SK-N-SH (cell line): Measurements from ENCODE around the gene RTN4RL1. TPM values are rescaled to one million over a fixed set of nuclear protein-coding genes. Genes with fewer than 3 reads are reported as not detected.

Experiments used
- CTCF ChIA-PET: fragments of 300-600, 350-600 bp; formaldehyde crosslinking; extraction: SDS; loops from one replicate; lab custom pipeline; 2021; lab: Yijun Ruan, JAX
- POLR2A ChIA-PET: fragments of 350-600 bp; sonication (Branson Sonifier 250); formaldehyde crosslinking; extraction: SDS; loops from one replicate; lab custom pipeline; 2020; ENCODE audit warnings: antibody characterized with exemption, inconsistent platforms; lab: Yijun Ruan, JAX
- DNase-seq: peaks from one replicate; pipeline ENCODE4 v3.0.0; 2012
- H2AFZ ChIP-seq: fragments of 200-600 bp; sonication (generic); 2 replicates; pipeline ENCODE4 v1.8.1; 2016; ENCODE audit warnings: antibody characterized with exemption, mild to moderate bottlenecking, low read depth
- H3F3A ChIP-seq: fragments of 200-600 bp; sonication (generic); replicated peaks from 2 replicates; pipeline ENCODE3; 2016; ENCODE audit warnings: antibody characterized with exemption, mild to moderate bottlenecking; ENCODE audit not compliant: insufficient read depth
- H3K27ac ChIP-seq, 2 experiments: fragments of 200-500 bp in 1 of 2; fragments of 200-600 bp in 1 of 2; sonication (Bioruptor generic) in 1 of 2; sonication (generic), shearing (Covaris generic) in 1 of 2; 2 replicates each; pipeline versions ENCODE4 v1.5.1 to v1.6.1; 2014 to 2016; ENCODE audit warnings: low read depth in 2 of 2, inconsistent platforms in 1 of 2, low read length in 1 of 2, mild to moderate bottlenecking in 1 of 2, mixed read lengths in 1 of 2
- H3K27me3 ChIP-seq: fragments of 200-600 bp; sonication (generic), shearing (Covaris generic); 2 replicates; pipeline ENCODE4 v1.6.1; 2016; ENCODE audit warnings: mixed run types; ENCODE audit not compliant: insufficient read depth
- H3K36me3 ChIP-seq, 2 experiments: fragments of 200-500 bp in 1 of 2; fragments of 200-600 bp in 1 of 2; sonication (Bioruptor generic) in 1 of 2; sonication (generic) in 1 of 2; replicated peaks in 1 of 2; 2 replicates each; pipeline versions ENCODE3 to v1.5.1; 2014 to 2016; ENCODE audit warnings: low read length in 1 of 2, mild to moderate bottlenecking in 1 of 2; ENCODE audit not compliant: insufficient read depth in 2 of 2, control insufficient read depth in 1 of 2
- H3K4me1 ChIP-seq, 2 experiments: fragments of 200-500 bp in 1 of 2; fragments of 200-600 bp in 1 of 2; sonication (Bioruptor generic) in 1 of 2; sonication (generic), shearing (Covaris generic) in 1 of 2; 2 replicates each; pipeline versions ENCODE4 v1.5.1 to v1.6.1; 2014 to 2016; ENCODE audit warnings: low read depth in 1 of 2, low read length in 1 of 2, mixed run types in 1 of 2; ENCODE audit not compliant: insufficient read depth in 2 of 2, control insufficient read depth in 1 of 2
- H3K4me2 ChIP-seq: fragments of 200-600 bp; sonication (generic), shearing (Covaris generic); 2 replicates; pipeline ENCODE4 v1.6.1; 2017; ENCODE audit warnings: mixed run types
- H3K4me3 ChIP-seq, 2 experiments: fragments of 200-500 bp in 1 of 2; fragments of 200-600 bp in 1 of 2; sonication (Bioruptor generic) in 1 of 2; sonication (generic), shearing (Covaris generic) in 1 of 2; 2 replicates each; pipeline versions ENCODE4 v1.5.1 to v1.8.1; 2014 to 2016; ENCODE audit warnings: low read depth in 2 of 2, inconsistent platforms in 1 of 2, low read length in 1 of 2, mild to moderate bottlenecking in 1 of 2, mixed read lengths in 1 of 2, moderate library complexity in 1 of 2
- H3K79me2 ChIP-seq: fragments of 200-600 bp; sonication (generic); 2 replicates; pipeline ENCODE4 v1.8.1; 2017; ENCODE audit warnings: mild to moderate bottlenecking; ENCODE audit not compliant: insufficient read depth
- H3K9ac ChIP-seq: fragments of 200-600 bp; sonication (generic); 2 replicates; pipeline ENCODE4 v1.6.1; 2017; ENCODE audit warnings: mixed run types
- H3K9me2 ChIP-seq: fragments of 200-600 bp; sonication (generic); 2 replicates; pipeline ENCODE4 v1.6.1; 2017; ENCODE audit warnings: mixed run types
- H3K9me3 ChIP-seq: fragments of 200-600 bp; sonication (generic); 2 replicates; pipeline ENCODE4 v1.6.1; 2017; ENCODE audit warnings: mixed run types, mild to moderate bottlenecking, moderate library complexity
- H4K20me1 ChIP-seq: fragments of 200-600 bp; sonication (generic); 2 replicates; pipeline ENCODE4 v1.6.1; 2017; ENCODE audit warnings: mild to moderate bottlenecking, mixed run types; ENCODE audit not compliant: insufficient read depth
- ELF1 ChIP-seq: IDR thresholded peaks from 2 replicates; pipeline ENCODE4 v1.4.0; 2012
- MXI1 ChIP-seq: IDR thresholded peaks from 2 replicates; pipeline ENCODE4 v1.6.1; 2012; ENCODE audit warnings: mild to moderate bottlenecking, low read depth, low read length, improper control_type of control experiment
- POLR2AphosphoS5 ChIP-seq: IDR thresholded peaks from 2 replicates; pipeline ENCODE4 v1.6.1; 2012; ENCODE audit warnings: low read depth, low read length
- WGBS: methylation state at CpG from one replicate; pipeline ENCODE4 v1.1.6; 2017; ENCODE audit warnings: low lambda C conversion rate; 5-methylcytosine and 5-hydroxymethylcytosine counted together
- polyA plus RNA-seq, 3 experiments: library from polyadenylated mRNA; depleted of rRNA; stranded (reverse); fragments of >200 nt; gene quantifications; 2 replicates each; pipeline ENCODE4 v1.2.3, GENCODE V29; 2012
- small RNA-seq, 7 experiments: library from RNA; depleted of rRNA; stranded (forward); fragments of <200 nt; gene quantifications; one replicate each; pipeline ENCODE3, GENCODE V24; 2012

RTN4RL1 gene
- polyA plus RNA-seq, 1 of the 3 experiments (the other 2 are of a cell fraction) = 0.07 TPM

DNA sequence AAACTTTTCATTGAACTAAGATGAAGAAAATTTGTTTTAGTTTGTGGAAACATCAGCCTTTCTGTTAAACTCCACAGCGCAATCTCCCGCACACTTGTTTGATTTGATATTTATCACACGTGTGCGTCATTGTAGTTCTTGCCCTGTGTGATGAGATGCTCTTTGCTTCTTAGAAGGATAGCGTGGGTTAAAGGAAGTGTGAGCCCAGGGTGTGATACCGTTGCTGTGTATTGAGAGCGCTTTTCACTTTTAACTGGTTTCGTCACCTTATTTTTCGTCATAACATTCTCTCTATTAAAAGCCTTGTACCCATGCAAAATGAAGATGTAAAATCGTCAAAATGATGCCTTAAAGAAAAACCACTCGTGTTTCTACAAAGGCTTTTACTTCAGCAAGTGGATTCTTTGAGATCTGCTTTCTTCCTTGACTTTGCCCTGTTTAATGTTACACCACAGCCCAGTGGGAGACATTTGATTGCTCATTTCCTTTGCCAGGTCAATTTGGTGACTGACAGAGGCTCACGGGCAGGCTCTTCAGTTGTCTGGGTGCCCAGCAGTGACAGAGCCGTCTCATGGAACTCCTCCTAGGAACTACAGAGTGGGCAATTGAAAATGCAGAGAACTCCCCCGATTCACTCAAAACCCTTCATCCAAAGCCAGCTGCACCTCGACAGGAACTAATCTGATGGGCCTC lies 134.2 kb downstream of the RTN4RL1 start:
- H3K27ac ChIP-seq = no peak overlapping the region
- H3K9ac ChIP-seq = no peak overlapping the region
- no peak overlapping the region for H2AFZ ChIP-seq
- H4K20me1 ChIP-seq = no peaks in the 10 kb centered on the region
- no peaks in the 10 kb centered on the region for H3K79me2 ChIP-seq
- H3K9me3 ChIP-seq = no peaks in the 10 kb centered on the region
- no peaks in the 10 kb centered on the region for H3K9me2 ChIP-seq
- ChIA-PET CTCF (interaction anchor here (1.2 to 1.5 kb wide), 2 partner anchors 8 to 18 kb away, joined by 4 to 5 read pairs; no protein-coding TSS in a partner anchor), POLR2A (no interaction called here)
- H3K36me3 ChIP-seq = peaks cover 23 to 37% of the 10 kb centered on the region in 2 experiments
- TF ChIP-seq POLR2AphosphoS5 = no peak
- no peak for TF ChIP-seq ELF1
- no peaks in the 10 kb centered on the region for H3K27me3 ChIP-seq
- H3K4me1 ChIP-seq = no peaks in the 10 kb centered on the region
- no peaks in the 10 kb centered on the region for H3F3A ChIP-seq
- H3K4me3 ChIP-seq = no peak overlapping the region
- no peak for DNase-seq
- WGBS = 89% methylated on average over 15 of the region's 15 CpGs
- no peak overlapping the region for H3K4me2 ChIP-seq

DNA sequence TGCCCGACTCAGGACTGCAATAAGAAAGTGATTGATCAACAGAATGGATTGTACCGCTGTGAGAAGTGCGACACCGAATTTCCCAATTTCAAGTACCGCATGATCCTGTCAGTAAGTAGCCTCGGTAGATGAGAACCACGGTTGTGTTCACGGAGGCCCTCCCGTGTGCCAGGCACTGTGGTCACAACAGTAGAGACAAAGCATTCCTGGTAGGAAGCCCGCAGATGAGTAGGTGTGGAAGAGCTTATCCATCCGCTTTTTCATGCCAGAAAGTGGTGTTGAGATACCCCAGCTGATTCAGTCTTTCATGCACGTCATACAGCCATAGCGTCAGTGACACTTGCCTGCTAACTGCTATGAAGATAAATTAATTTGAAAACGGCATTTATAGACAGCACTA lies 136.4 kb downstream of the RTN4RL1 start:
- Histone ChIP-seq H2AFZ (no peak overlapping the region), H4K20me1 (no peaks in the 10 kb centered on the region), H3K9me2 (no peaks in the 10 kb centered on the region), H3K27me3 (no peaks in the 10 kb centered on the region), H3K4me3 (no peak overlapping the region), H3K4me1 (no peaks in the 10 kb centered on the region), H3K4me2 (no peak overlapping the region), H3K9me3 (no peaks in the 10 kb centered on the region), H3F3A (no peaks in the 10 kb centered on the region), H3K9ac (no peak overlapping the region), H3K27ac (no peak overlapping the region), H3K36me3 (peaks cover 40 to 51% of the 10 kb centered on the region in 2 experiments), H3K79me2 (no peaks in the 10 kb centered on the region)
- DNase-seq = no peak
- ChIA-PET CTCF (interaction anchor here (1.1 to 1.2 kb wide), 2 partner anchors 137 to 168 kb away, joined by 3 read pairs; no protein-coding TSS in a partner anchor), POLR2A (no interaction called here)
- 97% methylated on average over 14 of the region's 14 CpGs for WGBS
- no peak for TF ChIP-seq MXI1

Small RNA genes lying within 50 kb of the gene (small RNA-seq; reads per million reads assigned to genes)
- 0 reads per million in 7 experiments for gene AC090617.9
- 7.2 to 353 (median 110) reads per million in 7 experiments for gene MIR132
- 0 to 5.2 (median 2.7) reads per million in 7 experiments for gene MIR212
- 0 reads per million in 7 experiments for gene OVCA2

Other genes with a start within 250 kb of the RTN4RL1 start
- gene SMYD4, start 195.4 kb downstream of the RTN4RL1 start, polyA plus RNA-seq (2012; rRNA removed) = 4.9 and 6.1 TPM in 2 replicates
- gene RPA1, start 195.3 kb downstream of the RTN4RL1 start, polyA plus RNA-seq (2012; rRNA removed) = 47.2 and 53.7 TPM in 2 replicates
- gene DPH1, start 4.8 kb upstream of the RTN4RL1 start, polyA plus RNA-seq (2012; rRNA removed) = 36.2 and 39.5 TPM in 2 replicates
- gene OVCA2, start 16.7 kb upstream of the RTN4RL1 start, polyA plus RNA-seq (2012; rRNA removed) = 58.1 and 59.2 TPM in 2 replicates
- gene HIC1, start 29.8 kb upstream of the RTN4RL1 start, polyA plus RNA-seq (2012; rRNA removed) = 3.8 and 6.4 TPM in 2 replicates